Vagina (tissue), 2 donors: ENCODE measurements around the gene SMIM17. TPM values are rescaled to one million over a fixed set of nuclear protein-coding genes. Genes with fewer than 3 reads are reported as not detected.
"Not testable (repeated sequence)": the region's sequence is repeated elsewhere in the genome, so short reads cannot be mapped to it uniquely, and the experiment has no call there.

Experiments
- DNase-seq, 2 donors: peaks; one replicate each; pipeline ENCODE4 v3.0.0-alpha.2; 2017; ENCODE audit errors: extremely low spot score in 2 of 2
- H3K27ac ChIP-seq: fragments of 200-600 bp; sonication (generic); one replicate; pipeline ENCODE4 v1.5.1; 2019
- H3K27me3 ChIP-seq: fragments of 200-600 bp; sonication (generic); one replicate; pipeline ENCODE4 v1.5.1; 2019
- H3K36me3 ChIP-seq, 2 donors: fragments of 200-600 bp; sonication (generic); one replicate each; pipeline ENCODE4 v1.5.1; 2017 to 2019
- H3K4me1 ChIP-seq: fragments of 200-600 bp; sonication (generic); one replicate; pipeline ENCODE4 v1.5.1; 2019
- H3K4me3 ChIP-seq, 2 donors: fragments of 200-600 bp; sonication (generic); 1 replicate in 1 of 2; 2 replicates in 1 of 2; pipeline ENCODE4 v1.5.1; 2016 to 2019
- H3K9me3 ChIP-seq: fragments of 200-600 bp; sonication (generic); one replicate; pipeline ENCODE4 v1.5.1; 2019
- POLR2A ChIP-seq, 2 donors: fragments of 450-650 bp; IDR thresholded peaks; one replicate each; pipeline ENCODE4 v1.6.1; 2017; ENCODE audit warnings: antibody characterized with exemption in 2 of 2, mild to moderate bottlenecking in 2 of 2, moderate library complexity in 2 of 2
- POLR2AphosphoS5 ChIP-seq, 2 donors: sonication (generic); formaldehyde crosslinking; IDR thresholded peaks; one replicate each; pipeline ENCODE4 v1.9.0; 2017; ENCODE audit warnings: antibody characterized with exemption in 2 of 2, mild to moderate bottlenecking in 2 of 2, low read depth in 1 of 2; ENCODE audit not compliant: insufficient read depth in 1 of 2
- intact Hi-C: fragments of 100-400 bp; cut with DNase I; formaldehyde crosslinking; loops from one replicate; pipeline ENCODE4 v1.15.1; 2023
- total RNA-seq: library from RNA; depleted of rRNA; stranded (reverse); fragments of >200 nt; gene quantifications from one replicate; pipeline ENCODE4 v1.2.3, GENCODE V29; 2016
- TF ChIP-seq, protein P1 (sequence below), 3 experiments: fragments of 450-650 bp in 2 of 3; fragments of 200-600 bp in 1 of 3; sonication (generic) in 1 of 3; IDR thresholded peaks; one replicate each; pipeline ENCODE4 v1.5.1; 2017 to 2019; ENCODE audit warnings: antibody characterized with exemption in 3 of 3, mild to moderate bottlenecking in 2 of 3, moderate library complexity in 2 of 3

Gene SMIM17
- total RNA-seq, 1 donor from 2014 or later = 0.98 TPM

DNA sequence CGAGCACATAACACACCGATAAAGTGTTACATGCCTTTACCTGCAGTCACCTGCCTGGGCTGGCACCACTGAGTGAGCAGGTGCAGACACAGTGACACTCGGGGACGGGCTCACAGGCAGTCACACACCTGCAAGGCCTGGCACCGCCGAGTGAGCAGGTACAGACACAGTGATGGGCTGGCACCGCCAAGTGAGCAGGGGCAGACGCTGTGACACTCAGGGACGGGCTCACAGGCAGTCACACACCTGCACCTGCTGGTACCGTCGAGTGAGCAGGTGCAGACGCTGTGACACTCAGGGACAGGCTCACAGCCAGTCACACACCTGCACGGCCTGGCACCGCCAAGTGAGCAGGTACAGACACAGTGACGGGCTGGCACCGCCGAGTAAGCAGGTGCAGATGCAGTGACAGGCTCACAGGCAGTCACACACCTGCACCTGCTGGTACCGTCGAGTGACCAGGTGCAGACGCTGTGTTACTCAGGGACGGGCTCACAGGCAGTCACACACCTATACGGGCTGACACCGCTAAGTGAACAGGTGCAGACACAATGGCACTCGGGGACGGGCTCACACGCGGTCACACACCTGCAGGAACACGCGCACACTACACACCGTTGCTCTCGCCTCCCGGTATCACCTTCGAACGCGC lies 28.1 kb downstream of the SMIM17 start:
- TF ChIP-seq POLR2A (IDR thresholded peaks at IDR 0.05) = no peak
- TF ChIP-seq, protein P1, sequence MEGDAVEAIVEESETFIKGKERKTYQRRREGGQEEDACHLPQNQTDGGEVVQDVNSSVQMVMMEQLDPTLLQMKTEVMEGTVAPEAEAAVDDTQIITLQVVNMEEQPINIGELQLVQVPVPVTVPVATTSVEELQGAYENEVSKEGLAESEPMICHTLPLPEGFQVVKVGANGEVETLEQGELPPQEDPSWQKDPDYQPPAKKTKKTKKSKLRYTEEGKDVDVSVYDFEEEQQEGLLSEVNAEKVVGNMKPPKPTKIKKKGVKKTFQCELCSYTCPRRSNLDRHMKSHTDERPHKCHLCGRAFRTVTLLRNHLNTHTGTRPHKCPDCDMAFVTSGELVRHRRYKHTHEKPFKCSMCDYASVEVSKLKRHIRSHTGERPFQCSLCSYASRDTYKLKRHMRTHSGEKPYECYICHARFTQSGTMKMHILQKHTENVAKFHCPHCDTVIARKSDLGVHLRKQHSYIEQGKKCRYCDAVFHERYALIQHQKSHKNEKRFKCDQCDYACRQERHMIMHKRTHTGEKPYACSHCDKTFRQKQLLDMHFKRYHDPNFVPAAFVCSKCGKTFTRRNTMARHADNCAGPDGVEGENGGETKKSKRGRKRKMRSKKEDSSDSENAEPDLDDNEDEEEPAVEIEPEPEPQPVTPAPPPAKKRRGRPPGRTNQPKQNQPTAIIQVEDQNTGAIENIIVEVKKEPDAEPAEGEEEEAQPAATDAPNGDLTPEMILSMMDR (IDR thresholded peaks at IDR 0.05) = no peak
- TF ChIP-seq POLR2AphosphoS5 (IDR thresholded peaks at IDR 0.05; ENCODE audit: insufficient read depth in 1 of 2, low read depth in 1 of 2) = no peak
- no peak overlapping the region for H3K27ac ChIP-seq
- H3K36me3 ChIP-seq = no peaks in the 10 kb centered on the region
- no peaks in the 10 kb centered on the region for H3K9me3 ChIP-seq
- DNase-seq = no peak
- peaks cover 13% of the 10 kb centered on the region for H3K4me1 ChIP-seq
- intact Hi-C loops = no loop called here
- H3K27me3 ChIP-seq = no peaks in the 10 kb centered on the region
- H3K4me3 ChIP-seq = peak overlapping the region; percentile 63 to 94

DNA sequence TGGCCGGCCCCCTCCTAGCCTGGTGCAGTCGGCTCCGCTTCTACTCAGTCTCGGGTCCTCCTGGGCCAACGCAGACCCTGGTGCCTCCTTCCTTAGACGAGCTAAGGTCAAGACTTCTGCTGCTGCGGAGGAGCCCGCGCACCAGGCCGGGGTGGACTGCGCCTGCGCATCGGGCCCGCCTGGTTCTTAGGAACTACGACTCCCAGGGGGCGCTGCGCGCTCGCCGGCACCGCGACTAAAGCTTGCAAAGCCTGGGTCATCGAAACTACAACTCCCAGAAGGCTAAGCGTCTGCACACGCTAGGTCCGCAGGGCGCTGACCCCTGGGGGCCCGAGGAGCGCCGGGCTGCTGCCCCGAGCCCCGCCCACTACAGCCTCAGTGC lies 28.6 kb downstream of the SMIM17 start, which contains the start of gene ZNF835:
Gene ZNF835 (minus strand): TSS at position 145 of the 382 bp plus-strand sequence. CDS start 6,559 bp downstream, outside the sequence.
- Histone ChIP-seq H3K9me3 (no peaks in the 10 kb centered on the region), H3K27ac (no peak within 1 kb of the TSS), H3K27me3 (no peaks in the 10 kb centered on the region), H3K4me1 (peaks cover 13% of the 10 kb centered on the region), H3K4me3 (peak within 1 kb of the TSS; percentile 63 to 94), H3K36me3 (no peaks in the 10 kb centered on the region)
- peak; percentile 72 to 93 for TF ChIP-seq POLR2AphosphoS5 (IDR thresholded peaks at IDR 0.05; ENCODE audit: insufficient read depth in 1 of 2, low read depth in 1 of 2)
- TF ChIP-seq, protein P1 (IDR thresholded peaks at IDR 0.05) = peak in 1 of 3 experiments; percentile 27
- TF ChIP-seq POLR2A (IDR thresholded peaks at IDR 0.05) = no peak
- intact Hi-C loops = no loop called here
- no peak for DNase-seq

- H3K4me3 ChIP-seq, H3K27me3 ChIP-seq, intact Hi-C loops, H3K36me3 ChIP-seq, H3K27ac ChIP-seq, DNase-seq, H3K9me3 ChIP-seq: not testable (repeated sequence)
- H3K4me1 ChIP-seq = peaks cover 13% of the 10 kb centered on the region
These were observed 29.7 kb downstream of the SMIM17 start for GRCh38 chr19:56672610-56673009.

DNA sequence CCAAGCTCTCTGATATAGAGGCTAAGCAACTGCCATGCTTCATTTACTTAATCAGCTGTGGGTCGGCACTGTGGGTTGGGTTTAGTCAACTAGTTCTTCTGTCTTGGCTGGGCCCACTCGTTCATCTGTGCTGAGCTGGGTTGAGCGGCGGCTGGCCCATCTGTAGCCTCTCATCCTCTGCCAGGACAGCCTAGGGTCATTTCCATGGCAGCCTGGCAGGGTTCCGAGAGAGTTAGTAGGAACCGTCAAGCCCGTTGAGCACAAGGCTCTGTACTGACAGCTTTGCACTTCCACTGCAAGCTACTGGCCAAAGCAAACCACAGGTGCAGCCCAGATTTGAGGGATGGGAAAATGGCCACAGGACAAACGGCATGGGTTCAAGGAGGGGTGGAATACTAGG lies 35.2 kb downstream of the SMIM17 start:
- Histone ChIP-seq H3K27ac (no peak overlapping the region), H3K4me1 (no peaks in the 10 kb centered on the region), H3K36me3 (no peaks in the 10 kb centered on the region), H3K4me3 (no peak overlapping the region), H3K9me3 (no peaks in the 10 kb centered on the region), H3K27me3 (no peaks in the 10 kb centered on the region)
- TF ChIP-seq POLR2A (IDR thresholded peaks at IDR 0.05) = no peak
- no peak for TF ChIP-seq POLR2AphosphoS5 (IDR thresholded peaks at IDR 0.05; ENCODE audit: insufficient read depth in 1 of 2, low read depth in 1 of 2)
- TF ChIP-seq, protein P1 (IDR thresholded peaks at IDR 0.05) = no peak
- DNase-seq = no peak
- intact Hi-C loops = no loop called here

GRCh38 chr19:56681702-56682101 lies 38.7 kb downstream of the SMIM17 start:
- no peak for TF ChIP-seq POLR2A (IDR thresholded peaks at IDR 0.05)
- TF ChIP-seq, protein P1 (IDR thresholded peaks at IDR 0.05) = no peak
- no peak for TF ChIP-seq POLR2AphosphoS5 (IDR thresholded peaks at IDR 0.05; ENCODE audit: insufficient read depth in 1 of 2, low read depth in 1 of 2)
- no peaks in the 10 kb centered on the region for H3K4me1 ChIP-seq
- DNase-seq = no peak
- intact Hi-C loops = no loop called here
- H3K36me3 ChIP-seq = no peaks in the 10 kb centered on the region
- no peaks in the 10 kb centered on the region for H3K9me3 ChIP-seq
- H3K4me3 ChIP-seq = no peak overlapping the region
- H3K27me3 ChIP-seq = no peaks in the 10 kb centered on the region
- no peak overlapping the region for H3K27ac ChIP-seq
